Testis (tissue), 2 donors: ENCODE results near the gene FAM169A.

Source experiments
- POLR2A ChIP-seq: fragments of 450-650 bp; IDR thresholded peaks from one replicate; pipeline ENCODE4 v1.6.1; 2017; ENCODE audit warnings: antibody characterized with exemption, mild to moderate bottlenecking, moderate library complexity
- TF ChIP-seq, protein P1 (sequence below), 3 experiments: fragments of 450-650 bp in 2 of 3; fragments of 200-600 bp in 1 of 3; sonication (generic) in 1 of 3; IDR thresholded peaks; one replicate each; pipeline ENCODE4 v1.5.1; 2016 to 2019; ENCODE audit warnings: antibody characterized with exemption in 3 of 3, mild to moderate bottlenecking in 2 of 3, moderate library complexity in 1 of 3

DNA sequence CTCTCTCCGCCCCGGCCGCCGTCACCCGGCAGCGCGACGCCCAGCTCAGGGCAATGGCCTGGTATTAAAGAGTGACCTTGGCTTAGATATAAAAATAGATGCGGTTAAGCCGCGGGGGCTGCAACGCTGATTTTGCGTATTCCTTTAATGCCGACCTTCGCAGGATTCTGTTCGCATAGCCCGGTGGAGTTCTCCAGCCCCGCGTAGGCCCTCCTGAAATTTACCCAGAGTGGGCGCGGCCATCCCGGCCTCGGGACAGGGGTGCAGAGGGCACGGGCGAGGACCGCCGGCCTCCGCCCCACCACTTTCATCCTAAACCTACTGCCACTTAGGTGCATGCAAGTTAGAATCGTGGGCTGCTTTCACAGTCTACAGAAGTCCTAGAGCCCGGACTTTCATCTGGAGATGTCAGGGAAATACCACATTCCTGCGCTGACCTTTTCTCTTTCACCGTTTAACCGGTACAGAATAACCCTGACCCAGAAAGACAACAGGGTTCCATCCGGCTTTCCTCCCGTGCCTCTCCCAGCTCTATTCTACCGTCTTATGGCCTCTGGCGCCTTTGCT is 492 bp upstream of the FAM169A start:
- TF ChIP-seq, protein P1, sequence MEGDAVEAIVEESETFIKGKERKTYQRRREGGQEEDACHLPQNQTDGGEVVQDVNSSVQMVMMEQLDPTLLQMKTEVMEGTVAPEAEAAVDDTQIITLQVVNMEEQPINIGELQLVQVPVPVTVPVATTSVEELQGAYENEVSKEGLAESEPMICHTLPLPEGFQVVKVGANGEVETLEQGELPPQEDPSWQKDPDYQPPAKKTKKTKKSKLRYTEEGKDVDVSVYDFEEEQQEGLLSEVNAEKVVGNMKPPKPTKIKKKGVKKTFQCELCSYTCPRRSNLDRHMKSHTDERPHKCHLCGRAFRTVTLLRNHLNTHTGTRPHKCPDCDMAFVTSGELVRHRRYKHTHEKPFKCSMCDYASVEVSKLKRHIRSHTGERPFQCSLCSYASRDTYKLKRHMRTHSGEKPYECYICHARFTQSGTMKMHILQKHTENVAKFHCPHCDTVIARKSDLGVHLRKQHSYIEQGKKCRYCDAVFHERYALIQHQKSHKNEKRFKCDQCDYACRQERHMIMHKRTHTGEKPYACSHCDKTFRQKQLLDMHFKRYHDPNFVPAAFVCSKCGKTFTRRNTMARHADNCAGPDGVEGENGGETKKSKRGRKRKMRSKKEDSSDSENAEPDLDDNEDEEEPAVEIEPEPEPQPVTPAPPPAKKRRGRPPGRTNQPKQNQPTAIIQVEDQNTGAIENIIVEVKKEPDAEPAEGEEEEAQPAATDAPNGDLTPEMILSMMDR (IDR thresholded peaks at IDR 0.05), result no peak
- no peak for TF ChIP-seq POLR2A
